Measurements from ENCODE around the gene LGALS7. TPM values are rescaled to one million over a fixed set of nuclear protein-coding genes. Genes with fewer than 3 reads are reported as not detected.
A peak's percentile ranks its signal among the peaks of the same experiment; 100 is the strongest.

Gene LGALS7
- total and polyA plus RNA-seq, 8 donors: 0.58 to 1.4 TPM; not detected in 6

- H3K27ac ChIP-seq: no peak overlapping the region
- TF ChIP-seq, protein P1, sequence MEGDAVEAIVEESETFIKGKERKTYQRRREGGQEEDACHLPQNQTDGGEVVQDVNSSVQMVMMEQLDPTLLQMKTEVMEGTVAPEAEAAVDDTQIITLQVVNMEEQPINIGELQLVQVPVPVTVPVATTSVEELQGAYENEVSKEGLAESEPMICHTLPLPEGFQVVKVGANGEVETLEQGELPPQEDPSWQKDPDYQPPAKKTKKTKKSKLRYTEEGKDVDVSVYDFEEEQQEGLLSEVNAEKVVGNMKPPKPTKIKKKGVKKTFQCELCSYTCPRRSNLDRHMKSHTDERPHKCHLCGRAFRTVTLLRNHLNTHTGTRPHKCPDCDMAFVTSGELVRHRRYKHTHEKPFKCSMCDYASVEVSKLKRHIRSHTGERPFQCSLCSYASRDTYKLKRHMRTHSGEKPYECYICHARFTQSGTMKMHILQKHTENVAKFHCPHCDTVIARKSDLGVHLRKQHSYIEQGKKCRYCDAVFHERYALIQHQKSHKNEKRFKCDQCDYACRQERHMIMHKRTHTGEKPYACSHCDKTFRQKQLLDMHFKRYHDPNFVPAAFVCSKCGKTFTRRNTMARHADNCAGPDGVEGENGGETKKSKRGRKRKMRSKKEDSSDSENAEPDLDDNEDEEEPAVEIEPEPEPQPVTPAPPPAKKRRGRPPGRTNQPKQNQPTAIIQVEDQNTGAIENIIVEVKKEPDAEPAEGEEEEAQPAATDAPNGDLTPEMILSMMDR (IDR thresholded peaks at IDR 0.05): no peak
- H3K9me3 ChIP-seq: no peaks in the 10 kb centered on the region
- no peak for ATAC-seq
- no peak for DNase-seq
- H3K4me3 ChIP-seq: no peak overlapping the region
- no peaks in the 10 kb centered on the region for H3K36me3 ChIP-seq
- H3K27me3 ChIP-seq: peaks cover 0 to 20% of the 10 kb centered on the region in 2 donors
- intact Hi-C loops (cut with DNase I): no loop called here
- peaks cover 0 to 10% of the 10 kb centered on the region in 2 donors for H3K4me1 ChIP-seq
These were observed 33.1 kb downstream of the LGALS7 start for GRCh38 chr19:38740257-38740592.

GRCh38 chr19:38739440-38740256 lies 33.7 kb downstream of the LGALS7 start:
- intact Hi-C loops (cut with DNase I): no loop called here

DNA sequence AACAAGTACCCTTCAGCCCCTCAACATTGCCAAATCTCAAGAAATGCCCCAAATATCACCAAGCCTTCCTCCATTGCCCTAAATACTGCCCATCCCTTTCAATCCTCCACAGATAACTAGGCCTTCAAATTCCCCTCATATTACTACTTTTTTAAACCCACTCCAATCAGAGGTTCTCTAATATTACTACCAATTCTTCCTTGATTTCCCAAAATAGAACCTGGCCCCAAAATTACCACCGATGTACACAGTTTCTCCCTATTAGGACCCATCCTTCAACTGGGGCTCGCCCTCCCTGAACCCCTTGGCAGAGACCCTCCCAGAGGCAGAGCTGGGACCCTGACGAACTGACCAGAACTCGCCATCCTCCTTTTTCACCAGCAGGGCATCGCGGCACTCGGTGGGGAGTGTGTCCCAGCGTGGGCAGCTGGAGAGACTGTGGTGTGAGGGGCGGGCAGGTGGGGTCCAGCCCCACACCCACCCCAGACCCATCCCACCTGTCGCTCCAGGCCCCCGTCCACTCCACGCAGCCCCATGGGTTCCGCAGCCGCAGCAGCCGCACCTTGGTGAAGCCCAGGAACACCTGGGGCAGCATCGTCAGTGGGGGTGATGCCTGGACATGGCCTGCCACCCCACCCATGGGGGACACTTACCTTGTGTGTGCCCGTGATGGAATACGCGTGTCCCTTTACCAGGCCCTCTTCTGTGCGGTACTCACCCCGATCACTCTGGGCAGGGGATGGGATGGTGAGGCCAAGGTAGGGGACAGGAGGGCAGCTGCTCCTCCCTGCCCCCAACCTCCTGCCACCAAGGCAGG lies 35.2 kb downstream of the LGALS7 start:
- Histone ChIP-seq H3K9me3 (no peaks in the 10 kb centered on the region), H3K4me3 (no peak overlapping the region), H3K27me3 (peaks cover 0 to 20% of the 10 kb centered on the region in 2 donors), H3K36me3 (no peaks in the 10 kb centered on the region), H3K27ac (no peak overlapping the region), H3K4me1 (peaks cover 0 to 31% of the 10 kb centered on the region in 2 donors)
- no peak for ATAC-seq
- intact Hi-C loops (cut with DNase I): no loop called here
- TF ChIP-seq, protein P1 (IDR thresholded peaks at IDR 0.05): no peak
- DNase-seq: no peak

More at GRCh38 chr19:38739440-38740256, 33.7 kb downstream of the LGALS7 start:
- H3K27ac ChIP-seq: no peak overlapping the region
- peak in 1 of 4 donors; percentile 76 for DNase-seq
- TF ChIP-seq, protein P1 (IDR thresholded peaks at IDR 0.05): no peak
- no peaks in the 10 kb centered on the region for H3K9me3 ChIP-seq
- H3K4me1 ChIP-seq: peaks cover 0 to 16% of the 10 kb centered on the region in 2 donors
- no peaks in the 10 kb centered on the region for H3K36me3 ChIP-seq
- ATAC-seq: no peak
- peaks cover 0 to 20% of the 10 kb centered on the region in 2 donors for H3K27me3 ChIP-seq
- no peak overlapping the region for H3K4me3 ChIP-seq

DNA sequence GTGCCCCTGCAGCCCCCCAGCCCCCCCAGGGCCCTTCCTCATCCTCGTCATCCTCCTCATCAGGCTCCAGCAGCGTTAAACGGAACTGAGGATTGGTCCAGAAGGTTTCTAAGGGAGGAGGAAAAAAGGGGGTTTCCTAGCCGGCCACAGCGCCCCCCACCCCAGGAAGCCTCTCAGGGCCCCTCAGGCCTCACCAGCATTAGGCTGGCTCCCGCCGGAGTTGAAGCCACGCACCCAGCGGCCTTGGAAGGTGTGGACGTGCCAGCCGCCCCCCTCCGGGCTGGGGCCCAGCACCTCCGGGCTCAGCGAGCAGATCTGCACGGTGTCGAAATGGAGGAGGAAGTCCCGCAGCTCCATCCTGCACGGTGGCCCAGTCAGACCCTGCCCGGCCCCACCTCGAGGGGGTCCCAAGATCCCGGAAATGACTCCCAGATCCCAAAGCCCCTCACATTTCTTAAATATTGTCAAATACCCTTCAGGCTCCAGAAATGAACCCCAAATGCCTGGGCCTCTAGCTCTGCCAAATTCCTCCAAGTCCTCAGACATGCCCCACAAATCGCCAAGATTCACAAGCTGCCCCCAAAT lies 35.9 kb downstream of the LGALS7 start:
- H3K9me3 ChIP-seq: no peaks in the 10 kb centered on the region
- no peaks in the 10 kb centered on the region for H3K36me3 ChIP-seq
- H3K4me3 ChIP-seq: peak overlapping the region in 1 of 2 donors; percentile 3
- TF ChIP-seq, protein P1 (IDR thresholded peaks at IDR 0.05): no peak
- no peak overlapping the region for H3K27ac ChIP-seq
- peaks cover 0 to 39% of the 10 kb centered on the region in 2 donors for H3K4me1 ChIP-seq
- intact Hi-C loops (cut with DNase I): no loop called here
- peaks cover 0 to 20% of the 10 kb centered on the region in 2 donors for H3K27me3 ChIP-seq
- no peak for ATAC-seq
- no peak for DNase-seq

All from left lung (tissue), 10 donors.